Posterior vena cava (tissue), 2 donors: ENCODE results near the gene ACTL7A. TPM values are rescaled to one million over a fixed set of nuclear protein-coding genes. Genes with fewer than 3 reads are reported as not detected.

Source experiments
- DNase-seq: peaks from one replicate; pipeline ENCODE4 v3.0.0-alpha.2; 2020; ENCODE audit warnings: low spot score
- intact Hi-C, 2 donors: fragments of 100-400 bp; cut with DNase I; formaldehyde crosslinking; loops; one replicate each; pipeline versions ENCODE4 v1.14.1 to v1.14.2; 2022 to 2023
- total RNA-seq, 2 donors: library from RNA; stranded (reverse); fragmentation: NEBNext Ultra II Directional; extraction: Animal tissue kit (Norgen Biotek cat#: 25700); gene quantifications; one replicate each; pipeline ENCODE4 v1.2.1, GENCODE V29; 2021
- donor health status: DM: yes; HTN: yes; CAD: no.
- donor health status: DM: yes; HTN: yes; CAD: no.

The ACTL7A gene
- total RNA-seq, 2 donors from 2014 or later, result not detected

- DNase-seq, result no peak
- intact Hi-C loops, result no loop called here
Measured at GRCh38 chr9:108903420-108904103, 41.5 kb downstream of the ACTL7A start.

- no peak for DNase-seq
- intact Hi-C loops, result no loop called here
Measured at GRCh38 chr9:108904161-108904560, 42.1 kb downstream of the ACTL7A start.

GRCh38 chr9:108905494-108905893 lies 43.4 kb downstream of the ACTL7A start:
- intact Hi-C loops, result no loop called here
- DNase-seq, result no peak

GRCh38 chr9:108910402-108910801 lies 48.3 kb downstream of the ACTL7A start:
- intact Hi-C loops, result no loop called here
- DNase-seq, result no peak

- no peak for DNase-seq
- intact Hi-C loops, result no loop called here
Measured at GRCh38 chr9:108910914-108911313, 48.8 kb downstream of the ACTL7A start.

GRCh38 chr9:108911820-108912219 lies 49.8 kb downstream of the ACTL7A start:
- intact Hi-C loops, result no loop called here

More at GRCh38 chr9:108911820-108912219, 49.8 kb downstream of the ACTL7A start:
- no peak for DNase-seq

Other genes starting within 250 kb of the ACTL7A start
- not detected for gene ACTL7B, start 6.3 kb upstream of the ACTL7A start, total RNA-seq
- gene ELP1, start 71.9 kb downstream of the ACTL7A start, total RNA-seq, result 10 to 100 TPM; 12.9 to 17.3 TPM
- gene ABITRAM, start 72.1 kb downstream of the ACTL7A start, total RNA-seq, result 10 to 100 TPM in 1 of 2 donors, 1 to 10 TPM in 1; 9.6 to 10.5 TPM
- 10 to 100 TPM; 36.6 to 67.8 TPM for gene CTNNAL1, start 151.2 kb downstream of the ACTL7A start, total RNA-seq